ENCODE data around the gene METAP1D. TPM values are rescaled to one million over a fixed set of nuclear protein-coding genes. Genes with fewer than 3 reads are reported as not detected.

The METAP1D gene
- total and polyA plus RNA-seq, 2 donors (not counting 3 experiments of a cell fraction or from before 2014, with no cell fraction given), result 4.2 to 8.1 TPM

DNA sequence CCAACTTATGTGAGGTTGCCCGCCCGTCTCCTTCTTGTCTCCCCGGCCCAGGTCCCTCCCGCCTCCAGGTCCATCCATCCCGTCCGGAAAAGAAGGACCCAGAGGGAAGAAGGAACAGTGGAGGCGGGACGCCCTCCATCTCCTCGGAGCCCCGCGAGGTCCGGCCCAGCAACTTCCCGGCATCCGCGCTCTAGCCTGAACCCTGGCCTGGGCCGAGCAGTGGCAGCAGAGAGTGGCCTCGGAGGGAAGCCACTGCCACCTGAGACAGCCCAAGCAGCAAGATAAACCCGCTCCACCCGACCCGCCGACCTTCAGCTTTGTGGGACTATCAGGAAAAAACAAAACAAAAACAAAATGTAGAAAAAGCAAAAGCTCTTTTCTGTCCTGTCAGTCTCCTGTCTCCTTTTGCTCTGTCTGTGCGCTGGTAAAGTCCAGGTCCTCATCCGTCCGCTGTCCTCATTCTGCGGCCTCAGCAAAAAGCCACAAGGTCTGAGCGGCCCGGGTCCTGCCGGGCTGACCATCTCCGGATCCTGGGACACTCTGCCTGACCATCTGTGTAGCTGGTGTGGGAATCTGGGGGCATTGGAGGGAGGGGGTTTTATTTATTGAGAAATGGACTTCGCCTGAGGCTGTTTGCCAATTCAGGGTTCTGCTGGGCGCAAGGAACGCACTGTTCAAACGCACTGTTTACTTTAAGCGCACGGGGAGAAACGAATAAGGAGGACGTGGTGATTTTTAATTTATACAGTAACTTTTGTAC lies 88.7 kb downstream of the METAP1D start:
- no peak overlapping the region for H3K9ac ChIP-seq (replicated peaks; ENCODE audit: extremely low read depth, insufficient read depth, low read length)
- ChIA-PET POLR2A (no interaction called here), CTCF (interaction anchor here (0.9 to 1.9 kb wide), 2 partner anchors 10 to 16 kb away, joined by 3 to 6 read pairs; no protein-coding TSS in a partner anchor)
- no peak overlapping the region for H2AFZ ChIP-seq (ENCODE audit: low read depth, low read length)
- H3K4me3 ChIP-seq (replicated peaks in 1 of 3; ENCODE audit: insufficient read depth in 1 of 3, low read depth in 1 of 3, low read length in 3 of 3), result no peak overlapping the region
- FAIRE-seq (no peak), DNase-seq (ENCODE audit: low read depth, low spot score) (no peak)
- H3K9me1 ChIP-seq (replicated peaks; ENCODE audit: control insufficient read depth, extremely low read depth, insufficient read depth, low read length), result no peaks in the 10 kb centered on the region
- no peak overlapping the region for H3K27ac ChIP-seq (ENCODE audit: insufficient read depth, low read depth, low read length)
- H3K9me3 ChIP-seq (replicated peaks; ENCODE audit: control insufficient read depth, insufficient read depth, low read length), result no peaks in the 10 kb centered on the region
- TF ChIP-seq FOS (IDR thresholded peaks at IDR 0.05; ENCODE audit: borderline replicate concordance, insufficient read depth, low read length), result no peak
- TF ChIP-seq, protein P1, sequence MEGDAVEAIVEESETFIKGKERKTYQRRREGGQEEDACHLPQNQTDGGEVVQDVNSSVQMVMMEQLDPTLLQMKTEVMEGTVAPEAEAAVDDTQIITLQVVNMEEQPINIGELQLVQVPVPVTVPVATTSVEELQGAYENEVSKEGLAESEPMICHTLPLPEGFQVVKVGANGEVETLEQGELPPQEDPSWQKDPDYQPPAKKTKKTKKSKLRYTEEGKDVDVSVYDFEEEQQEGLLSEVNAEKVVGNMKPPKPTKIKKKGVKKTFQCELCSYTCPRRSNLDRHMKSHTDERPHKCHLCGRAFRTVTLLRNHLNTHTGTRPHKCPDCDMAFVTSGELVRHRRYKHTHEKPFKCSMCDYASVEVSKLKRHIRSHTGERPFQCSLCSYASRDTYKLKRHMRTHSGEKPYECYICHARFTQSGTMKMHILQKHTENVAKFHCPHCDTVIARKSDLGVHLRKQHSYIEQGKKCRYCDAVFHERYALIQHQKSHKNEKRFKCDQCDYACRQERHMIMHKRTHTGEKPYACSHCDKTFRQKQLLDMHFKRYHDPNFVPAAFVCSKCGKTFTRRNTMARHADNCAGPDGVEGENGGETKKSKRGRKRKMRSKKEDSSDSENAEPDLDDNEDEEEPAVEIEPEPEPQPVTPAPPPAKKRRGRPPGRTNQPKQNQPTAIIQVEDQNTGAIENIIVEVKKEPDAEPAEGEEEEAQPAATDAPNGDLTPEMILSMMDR (IDR thresholded peaks at IDR 0.05; ENCODE audit: extremely low read depth in 1 of 2, insufficient read depth in 1 of 2, low read depth in 1 of 2, low read length in 2 of 2), result no peak
- no peak for TF ChIP-seq JUN (IDR thresholded peaks at IDR 0.05; ENCODE audit: borderline replicate concordance, insufficient read depth, insufficient read length, low read depth)
- TF ChIP-seq, protein P2, sequence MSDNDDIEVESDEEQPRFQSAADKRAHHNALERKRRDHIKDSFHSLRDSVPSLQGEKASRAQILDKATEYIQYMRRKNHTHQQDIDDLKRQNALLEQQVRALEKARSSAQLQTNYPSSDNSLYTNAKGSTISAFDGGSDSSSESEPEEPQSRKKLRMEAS (IDR thresholded peaks at IDR 0.05; ENCODE audit: insufficient read depth, insufficient read length), result no peak
- TF ChIP-seq EZH2 (IDR thresholded peaks at IDR 0.05; ENCODE audit: borderline replicate concordance, low read depth, low read length, severe bottlenecking), result peak; percentile 93
- H3K79me2 ChIP-seq (ENCODE audit: control insufficient read depth, insufficient read depth, low read length), result no peaks in the 10 kb centered on the region
- H4K20me1 ChIP-seq (replicated peaks; ENCODE audit: control insufficient read depth, extremely low read depth, insufficient read depth, low read length), result no peaks in the 10 kb centered on the region
- peaks cover 89 to 100% of the 10 kb centered on the region in 2 experiments for H3K27me3 ChIP-seq (ENCODE audit: control insufficient read depth in 2 of 2, insufficient read depth in 2 of 2, low read length in 2 of 2)
- intact Hi-C loops (cut with micrococcal nuclease) (no loop called here), dilution Hi-C loops (cut with MboI; ENCODE audit: extremely low pct_ligation_motif_present, low sequenced_read_pairs) (no loop called here)
- H3K4me1 ChIP-seq (ENCODE audit: control insufficient read depth, extremely low read depth, insufficient read depth, low read length), result peaks cover 20% of the 10 kb centered on the region
- no peak overlapping the region for H3K4me2 ChIP-seq (ENCODE audit: insufficient read depth, low read length)
- no peaks in the 10 kb centered on the region for H3K36me3 ChIP-seq (ENCODE audit: control insufficient read depth in 2 of 2, extremely low read depth in 1 of 2, insufficient read depth in 2 of 2, low read length in 2 of 2)
- BruUV-seq (replicated peaks), result no TSS peak

Measured in endothelial cell of umbilical vein (primary cell).